Kidney (tissue), 14 donors: ENCODE measurements around the gene LUC7L. TPM values are rescaled to one million over a fixed set of nuclear protein-coding genes. Genes with fewer than 3 reads are reported as not detected.
A peak's percentile ranks its signal among the peaks of the same experiment; 100 is the strongest.

ENCODE experiments used
- DNase-seq, 5 donors: peaks; one replicate each; pipeline ENCODE4 v3.0.0-alpha.2; 2013 to 2020
- FAIRE-seq: peaks from 2 replicates; lab custom pipeline; 2012; peaks lifted over from hg19 to GRCh38; lab: Jason Lieb, UNC
- H3K27ac ChIP-seq, 2 donors: one replicate each; pipeline ENCODE4 v1.7.0; 2013; ENCODE audit warnings: low read depth in 2 of 2, low read length in 2 of 2, inconsistent platforms in 1 of 2
- H3K27me3 ChIP-seq: one replicate; pipeline ENCODE4 v1.7.1; 2013; ENCODE audit warnings: low read length, inconsistent platforms; ENCODE audit not compliant: control insufficient read depth, insufficient read depth
- H3K36me3 ChIP-seq, 3 donors: one replicate each; pipeline versions ENCODE4 v1.7.0 to v1.7.1; 2013; ENCODE audit warnings: low read length in 3 of 3, control low read depth in 1 of 3, inconsistent platforms in 1 of 3; ENCODE audit not compliant: insufficient read depth in 3 of 3, control insufficient read depth in 2 of 3
- H3K4me1 ChIP-seq, 3 donors: one replicate each; pipeline versions ENCODE4 v1.7.0 to v1.7.1; 2013; ENCODE audit warnings: low read length in 3 of 3, inconsistent platforms in 1 of 3, low read depth in 1 of 3; ENCODE audit not compliant: control insufficient read depth in 2 of 3, insufficient read depth in 2 of 3
- H3K4me3 ChIP-seq, 3 donors: one replicate each; pipeline versions ENCODE4 v1.7.0 to v1.8.1; 2013; ENCODE audit warnings: low read length in 3 of 3, control low read depth in 1 of 3, inconsistent platforms in 1 of 3
- H3K9ac ChIP-seq, 3 donors: one replicate each; pipeline versions ENCODE4 v1.7.0 to v1.7.1; 2013; ENCODE audit warnings: low read length in 3 of 3, control low read depth in 1 of 3, inconsistent platforms in 1 of 3
- H3K9me3 ChIP-seq, 3 donors: one replicate each; pipeline versions ENCODE4 v1.7.0 to v1.7.1; 2013; ENCODE audit warnings: low read length in 3 of 3, control low read depth in 1 of 3, inconsistent platforms in 1 of 3; ENCODE audit not compliant: control insufficient read depth in 2 of 3, insufficient read depth in 1 of 3
- intact Hi-C: fragments of 100-400 bp; cut with DNase I; formaldehyde crosslinking; loops from one replicate; pipeline ENCODE4 v1.11.1; 2022
- polyA plus RNA-seq: library from polyadenylated mRNA; stranded (reverse); fragments of 350-450 nt; fragmentation: Illumina TruSeq; extraction: RNeasy Lipid Tissue Mini Kit (QIAGEN cat#74804); gene quantifications from one replicate; pipeline ENCODE4 v1.2.3, GENCODE V29; 2014; ENCODE audit warnings: low read depth, low replicate concordance; ENCODE audit not compliant: insufficient read depth
- total RNA-seq: library from RNA; stranded (reverse); fragmentation: NEBNext Ultra II Directional; extraction: Animal tissue kit (Norgen Biotek cat#: 25700); gene quantifications from one replicate; pipeline ENCODE4 v1.2.1, GENCODE V29; 2021
- TF ChIP-seq, protein P1 (sequence below): IDR thresholded peaks from 3 replicates; pipeline ENCODE4 v1.5.1; 2012; ENCODE audit warnings: mild to moderate bottlenecking, moderate library complexity, borderline replicate concordance; ENCODE audit not compliant: insufficient read depth; ENCODE audit errors: extremely low read depth
- donor health status: control.
- donor health status: control.
- donor health status: control.
- donor health status: control.
- donor health status: control.
- donor health status: DM: yes; HTN: yes; CAD: no.
- donor health status: Normal renal cell carcinoma (clear cell type).

LUC7L gene
- total and polyA plus RNA-seq, 2 donors from 2014 or later: 56.3 to 72.0 TPM

DNA sequence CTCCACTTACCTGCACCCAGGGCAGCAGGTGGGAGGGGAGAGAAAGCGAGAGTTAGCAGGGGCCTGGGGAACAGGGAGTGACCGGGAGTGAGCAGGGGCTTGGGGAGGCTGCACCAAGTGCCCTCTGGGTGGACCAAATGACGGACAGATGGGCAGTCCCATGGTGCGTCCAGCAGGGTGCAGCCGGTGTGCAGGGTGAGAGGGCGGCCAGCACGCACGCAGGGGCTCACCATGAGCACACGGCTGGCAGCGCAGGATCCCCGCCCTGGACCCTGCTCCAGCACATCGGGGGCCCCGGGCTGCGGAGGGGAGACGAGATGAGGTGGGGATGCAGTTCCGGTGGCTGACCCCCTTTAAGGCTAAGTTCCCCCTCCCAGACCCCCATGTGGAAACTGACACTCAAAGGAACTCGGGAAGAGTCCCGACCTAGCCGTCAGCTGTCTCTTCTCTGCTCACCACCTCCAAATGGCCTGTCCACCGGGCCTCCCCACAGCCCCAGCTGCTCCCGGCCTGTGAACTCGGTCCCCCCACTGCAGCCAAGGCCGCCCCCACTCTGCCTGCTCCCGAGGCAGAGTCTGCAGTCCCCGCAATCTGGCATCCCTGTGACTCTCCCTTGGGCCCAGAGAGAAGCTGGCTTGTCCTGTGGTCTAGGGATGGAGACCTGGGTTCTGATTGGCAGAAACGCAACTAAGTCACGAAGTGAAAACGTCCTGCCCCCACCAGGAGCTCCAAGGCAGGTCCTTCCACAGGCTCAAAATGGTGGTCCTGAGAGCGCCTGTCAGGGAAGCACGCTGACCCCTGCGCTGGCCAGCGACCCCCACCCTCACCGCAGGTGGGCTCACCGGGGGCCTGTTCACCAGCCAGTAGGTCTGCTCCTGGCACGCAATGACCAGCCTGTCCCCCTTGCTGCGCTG, 43.6 kb upstream of the LUC7L start:
- no peak overlapping the region for H3K9ac ChIP-seq
- TF ChIP-seq, protein P1, sequence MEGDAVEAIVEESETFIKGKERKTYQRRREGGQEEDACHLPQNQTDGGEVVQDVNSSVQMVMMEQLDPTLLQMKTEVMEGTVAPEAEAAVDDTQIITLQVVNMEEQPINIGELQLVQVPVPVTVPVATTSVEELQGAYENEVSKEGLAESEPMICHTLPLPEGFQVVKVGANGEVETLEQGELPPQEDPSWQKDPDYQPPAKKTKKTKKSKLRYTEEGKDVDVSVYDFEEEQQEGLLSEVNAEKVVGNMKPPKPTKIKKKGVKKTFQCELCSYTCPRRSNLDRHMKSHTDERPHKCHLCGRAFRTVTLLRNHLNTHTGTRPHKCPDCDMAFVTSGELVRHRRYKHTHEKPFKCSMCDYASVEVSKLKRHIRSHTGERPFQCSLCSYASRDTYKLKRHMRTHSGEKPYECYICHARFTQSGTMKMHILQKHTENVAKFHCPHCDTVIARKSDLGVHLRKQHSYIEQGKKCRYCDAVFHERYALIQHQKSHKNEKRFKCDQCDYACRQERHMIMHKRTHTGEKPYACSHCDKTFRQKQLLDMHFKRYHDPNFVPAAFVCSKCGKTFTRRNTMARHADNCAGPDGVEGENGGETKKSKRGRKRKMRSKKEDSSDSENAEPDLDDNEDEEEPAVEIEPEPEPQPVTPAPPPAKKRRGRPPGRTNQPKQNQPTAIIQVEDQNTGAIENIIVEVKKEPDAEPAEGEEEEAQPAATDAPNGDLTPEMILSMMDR: no peak
- no peaks in the 10 kb centered on the region for H3K9me3 ChIP-seq
- no peak overlapping the region for H3K27ac ChIP-seq
- intact Hi-C loops: no loop called here
- no peaks in the 10 kb centered on the region for H3K4me1 ChIP-seq
- H3K36me3 ChIP-seq: no peaks in the 10 kb centered on the region
- no peak overlapping the region for H3K4me3 ChIP-seq
- H3K27me3 ChIP-seq: no peaks in the 10 kb centered on the region
- no peak for FAIRE-seq
- peak in 1 of 5 donors; percentile 34 for DNase-seq

DNA sequence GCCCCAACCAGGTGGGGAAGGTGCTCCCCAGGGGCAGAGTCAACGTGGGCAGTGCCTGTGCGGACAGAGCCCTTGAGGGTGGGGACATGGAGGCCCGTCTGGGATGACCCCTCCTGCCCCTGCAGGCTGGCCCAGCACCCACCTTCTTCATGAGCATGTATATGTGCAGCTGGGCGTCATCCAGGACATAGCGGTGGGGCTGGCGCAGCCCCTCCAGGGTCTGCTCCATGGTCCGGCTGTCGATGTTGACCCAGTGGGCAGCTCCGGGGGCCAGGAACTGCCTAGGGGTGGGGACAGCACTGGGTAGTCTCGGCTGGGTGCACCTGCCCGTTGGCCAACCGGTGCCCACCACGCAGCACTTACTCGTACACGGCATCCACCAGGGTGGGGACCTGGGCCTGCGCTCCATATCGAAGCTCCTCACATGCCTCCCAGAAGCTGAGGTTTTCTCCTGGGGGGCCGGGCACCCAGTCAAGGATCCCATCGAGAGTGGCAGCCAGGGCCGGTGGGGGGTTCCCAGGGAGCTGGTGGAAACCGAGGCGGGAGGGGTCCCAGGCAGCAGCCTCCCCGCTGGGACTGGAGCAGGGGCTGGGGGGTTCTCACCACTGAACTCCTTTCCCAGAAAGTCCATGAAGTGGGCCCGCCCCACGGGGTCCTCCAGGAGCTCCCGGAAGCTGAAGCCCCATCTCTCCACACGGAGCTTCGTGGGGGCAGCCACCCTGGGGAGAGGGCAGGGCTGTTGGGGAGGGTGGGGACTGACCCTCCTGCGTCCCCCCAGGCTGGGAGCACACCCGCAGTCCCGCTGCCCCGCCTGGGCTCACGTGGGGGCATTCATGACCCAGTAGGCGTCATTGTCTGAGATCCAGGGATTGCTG, 41.4 kb upstream of the LUC7L start:
- Histone ChIP-seq H3K9me3 (peaks cover 0 to 2% (median 0%) of the 10 kb centered on the region in 3 donors), H3K9ac (no peak overlapping the region), H3K4me1 (no peaks in the 10 kb centered on the region), H3K27ac (no peak overlapping the region), H3K36me3 (no peaks in the 10 kb centered on the region), H3K27me3 (no peaks in the 10 kb centered on the region), H3K4me3 (no peak overlapping the region)
- TF ChIP-seq, protein P1: no peak
- no peak for FAIRE-seq
- intact Hi-C loops: no loop called here
- peak in 1 of 5 donors; percentile 68 for DNase-seq

DNA sequence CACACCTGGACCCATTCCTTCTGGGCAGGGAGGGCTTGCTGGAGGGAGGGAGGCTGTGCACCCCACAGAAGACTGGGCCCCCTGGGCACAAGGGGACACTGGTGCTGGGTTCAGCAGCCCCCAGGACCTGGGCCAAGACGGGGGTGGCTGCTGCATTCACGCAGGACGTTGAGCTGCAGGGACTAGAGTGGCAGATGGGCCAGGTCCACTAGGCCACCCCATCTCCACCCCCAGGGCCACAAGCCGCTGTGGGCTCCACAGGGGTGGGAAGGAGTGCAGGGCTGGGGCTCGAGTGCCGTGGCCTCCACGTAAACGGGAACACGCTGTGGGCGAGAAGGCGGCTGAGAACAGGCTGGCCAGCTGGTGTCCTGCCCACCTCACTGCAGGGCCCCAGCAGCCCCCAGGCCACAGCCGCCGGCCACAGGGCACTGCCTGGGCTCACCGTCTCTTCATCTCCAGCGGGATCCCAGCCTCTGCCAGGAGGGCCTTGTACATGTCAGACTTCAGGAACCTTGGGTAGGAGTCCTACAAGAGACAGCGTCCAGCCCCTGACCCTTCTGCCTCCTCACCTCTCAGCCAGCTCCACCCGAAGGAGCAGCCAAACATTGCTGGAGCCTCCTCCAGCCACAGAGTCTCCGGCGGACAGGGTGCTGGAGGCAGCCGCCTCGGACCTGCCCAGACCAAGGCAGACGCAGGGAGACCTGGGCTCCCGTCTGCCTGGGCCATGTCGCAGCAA, 40.0 kb upstream of the LUC7L start:
- Histone ChIP-seq H3K9me3 (peaks cover 0 to 2% (median 0%) of the 10 kb centered on the region in 3 donors), H3K36me3 (peaks cover 0 to 2% (median 0%) of the 10 kb centered on the region in 3 donors), H3K27ac (no peak overlapping the region), H3K4me1 (no peaks in the 10 kb centered on the region), H3K27me3 (no peaks in the 10 kb centered on the region), H3K9ac (no peak overlapping the region), H3K4me3 (no peak overlapping the region)
- peak in 1 of 5 donors; percentile 68 for DNase-seq
- intact Hi-C loops: no loop called here
- TF ChIP-seq, protein P1: no peak
- FAIRE-seq: no peak
